ENCODE results near the gene IZUMO4. TPM values are rescaled to one million over a fixed set of nuclear protein-coding genes. Genes with fewer than 3 reads are reported as not detected.
"Not testable (repeated sequence)": the region's sequence is repeated elsewhere in the genome, so short reads cannot be mapped to it uniquely, and the experiment has no call there.

Gene IZUMO4
- polyA plus RNA-seq, 1 donor: 6.2 TPM

- DNase-seq: no peak
These were observed 27.1 kb downstream of the IZUMO4 start for GRCh38 chr19:2123682-2124387.

DNA sequence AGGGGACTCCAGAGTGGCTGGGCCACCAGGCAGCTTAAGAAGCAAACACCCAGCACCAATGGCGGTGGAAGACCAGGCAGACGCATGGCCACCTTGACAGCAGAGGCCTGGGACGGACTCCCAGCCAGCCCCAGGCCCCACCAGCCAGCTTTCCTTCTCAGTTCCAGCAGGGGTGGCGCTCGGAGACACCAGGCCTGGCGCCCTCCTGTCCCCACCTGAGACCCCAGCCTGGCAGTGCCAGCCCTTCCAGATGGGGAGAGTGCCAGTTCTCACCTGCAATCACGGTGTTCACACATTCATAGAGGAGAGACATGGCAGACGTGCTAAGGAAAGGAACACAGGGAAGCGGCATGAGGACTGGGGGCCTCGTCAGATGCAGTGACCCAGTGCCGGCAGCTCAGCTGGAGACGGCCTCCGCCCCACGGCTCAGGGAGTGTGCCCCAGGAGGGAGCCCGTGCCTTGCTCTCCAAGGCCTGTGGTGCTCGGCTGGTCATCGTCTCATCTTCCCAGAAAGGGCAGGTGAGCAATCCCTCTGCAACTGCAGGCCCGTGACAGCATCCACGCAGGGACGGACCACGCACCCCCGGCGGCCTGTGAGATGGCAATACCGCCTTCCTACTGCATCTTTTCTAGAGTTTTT, 30.3 kb downstream of the IZUMO4 start:
- DNase-seq: no peak

DNA sequence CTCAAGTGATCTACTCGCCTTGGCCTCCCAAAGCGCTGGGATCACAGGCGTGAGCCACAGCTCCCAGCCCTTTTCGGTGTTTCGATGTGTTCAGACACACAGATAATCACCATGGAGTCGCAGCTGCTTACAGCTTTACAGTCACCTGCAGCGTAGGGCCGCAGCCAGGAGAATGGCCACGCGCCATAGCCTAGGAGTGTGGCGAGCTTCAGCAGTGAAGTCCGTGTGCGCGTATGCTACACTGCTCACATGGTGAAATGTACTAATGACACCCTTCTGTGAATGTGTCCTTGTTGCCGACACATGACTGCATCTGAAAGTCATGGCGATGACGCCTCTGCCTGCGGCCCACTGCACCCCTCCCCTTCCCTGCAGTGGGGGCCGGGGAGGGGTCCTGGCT, 31.0 kb downstream of the IZUMO4 start:
- no peak for DNase-seq

DNA sequence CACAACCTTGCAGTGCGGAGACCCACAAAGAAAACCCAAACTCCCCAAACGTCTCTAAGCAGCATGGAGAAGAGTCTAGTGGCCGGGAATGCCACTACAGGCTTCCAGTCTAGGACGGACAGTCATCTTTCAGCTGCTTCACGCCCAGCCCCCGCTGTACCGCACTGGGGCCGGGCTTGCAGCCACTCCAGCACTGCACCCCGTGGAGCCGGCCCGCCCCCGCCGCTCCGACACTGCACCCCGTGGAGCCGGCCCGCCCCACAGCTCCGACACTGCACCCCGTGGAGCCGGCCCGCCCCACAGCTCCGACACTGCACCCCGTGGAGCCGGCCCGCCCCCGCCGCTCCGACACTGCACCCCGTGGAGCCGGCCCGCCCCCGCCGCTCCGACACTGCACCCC, 31.5 kb downstream of the IZUMO4 start:
- not testable (repeated sequence) for DNase-seq

DNA sequence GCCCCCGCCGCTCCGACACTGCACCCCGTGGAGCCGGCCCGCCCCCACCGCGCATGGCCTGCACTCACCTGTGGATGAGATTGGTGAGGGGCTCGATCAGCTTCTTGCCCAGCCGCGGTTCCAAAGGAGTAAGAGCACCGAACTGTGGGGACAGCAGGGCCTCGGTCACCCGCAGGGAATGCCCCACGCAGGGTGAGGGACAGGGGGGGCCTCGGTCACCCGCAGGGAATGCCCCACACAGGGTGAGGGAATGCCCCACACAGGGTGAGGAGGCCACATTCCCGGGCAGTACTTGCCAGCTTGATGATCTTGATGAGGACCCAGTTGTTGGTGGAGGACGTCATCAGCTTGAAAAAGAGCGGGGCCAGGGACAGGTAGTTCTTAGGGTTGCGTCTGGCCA, 32.3 kb downstream of the IZUMO4 start:
- no peak for DNase-seq

DNA sequence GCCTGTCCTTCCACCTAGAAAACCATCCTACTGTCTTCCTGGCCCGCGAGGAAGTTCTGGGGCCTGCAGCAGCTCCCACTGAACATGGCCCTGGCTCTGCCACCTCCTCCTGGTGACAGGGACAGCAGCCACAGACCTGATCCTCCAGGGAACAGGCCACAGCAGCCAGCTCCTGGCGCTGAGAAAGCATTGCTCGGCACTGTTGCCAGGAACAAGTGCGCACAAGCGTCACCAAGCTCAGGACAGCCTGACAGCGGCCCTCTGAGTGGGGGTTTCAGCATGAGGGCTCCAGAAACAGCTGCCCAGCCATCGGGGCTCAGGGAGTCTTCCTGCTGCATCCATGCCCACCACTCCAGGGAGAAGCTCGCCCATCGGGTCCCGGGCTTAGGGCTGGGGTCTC, 32.8 kb downstream of the IZUMO4 start:
- no peak for DNase-seq

DNA sequence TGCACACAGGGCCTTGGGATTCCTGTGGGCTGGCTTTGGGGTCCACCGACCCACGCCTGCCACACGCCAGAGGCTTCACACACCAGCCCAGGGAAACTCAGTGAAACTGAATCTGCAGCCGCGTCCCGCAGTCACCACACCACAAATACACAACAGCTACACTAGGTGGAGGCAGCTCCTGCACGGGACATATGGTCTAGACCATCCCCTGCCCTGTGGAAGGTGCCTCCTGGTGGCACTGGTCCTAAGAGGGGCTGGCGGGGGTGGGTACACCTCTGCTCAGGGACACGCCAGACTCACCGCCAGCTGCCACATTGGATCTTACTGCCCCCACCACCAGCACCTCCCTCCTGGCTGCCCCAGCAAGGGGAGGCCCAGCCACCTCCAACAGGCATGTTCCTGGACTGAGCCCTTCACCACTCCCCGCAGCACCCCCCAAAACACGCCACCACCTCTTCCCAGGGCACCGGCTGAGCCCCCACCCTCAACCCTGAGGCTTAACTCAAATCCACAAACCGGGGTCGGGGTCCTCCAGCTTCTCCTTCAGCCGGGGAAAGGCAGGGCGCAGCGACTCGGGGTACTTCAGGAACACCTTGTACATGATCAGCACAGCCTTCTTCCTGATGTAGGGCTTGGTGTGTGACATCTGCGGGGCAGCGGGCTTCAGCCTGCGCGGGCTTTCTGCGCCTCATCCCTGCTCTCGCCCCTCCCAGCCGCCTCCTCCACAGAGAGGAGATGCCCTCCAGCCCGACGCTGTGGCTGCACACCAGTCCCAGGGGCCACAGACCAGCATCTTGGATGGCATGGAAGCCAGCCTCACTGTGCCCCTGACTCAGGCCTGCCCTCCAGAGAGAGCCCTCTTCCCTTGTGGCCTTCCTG, 33.4 kb downstream of the IZUMO4 start:
- DNase-seq: no peak

DNA sequence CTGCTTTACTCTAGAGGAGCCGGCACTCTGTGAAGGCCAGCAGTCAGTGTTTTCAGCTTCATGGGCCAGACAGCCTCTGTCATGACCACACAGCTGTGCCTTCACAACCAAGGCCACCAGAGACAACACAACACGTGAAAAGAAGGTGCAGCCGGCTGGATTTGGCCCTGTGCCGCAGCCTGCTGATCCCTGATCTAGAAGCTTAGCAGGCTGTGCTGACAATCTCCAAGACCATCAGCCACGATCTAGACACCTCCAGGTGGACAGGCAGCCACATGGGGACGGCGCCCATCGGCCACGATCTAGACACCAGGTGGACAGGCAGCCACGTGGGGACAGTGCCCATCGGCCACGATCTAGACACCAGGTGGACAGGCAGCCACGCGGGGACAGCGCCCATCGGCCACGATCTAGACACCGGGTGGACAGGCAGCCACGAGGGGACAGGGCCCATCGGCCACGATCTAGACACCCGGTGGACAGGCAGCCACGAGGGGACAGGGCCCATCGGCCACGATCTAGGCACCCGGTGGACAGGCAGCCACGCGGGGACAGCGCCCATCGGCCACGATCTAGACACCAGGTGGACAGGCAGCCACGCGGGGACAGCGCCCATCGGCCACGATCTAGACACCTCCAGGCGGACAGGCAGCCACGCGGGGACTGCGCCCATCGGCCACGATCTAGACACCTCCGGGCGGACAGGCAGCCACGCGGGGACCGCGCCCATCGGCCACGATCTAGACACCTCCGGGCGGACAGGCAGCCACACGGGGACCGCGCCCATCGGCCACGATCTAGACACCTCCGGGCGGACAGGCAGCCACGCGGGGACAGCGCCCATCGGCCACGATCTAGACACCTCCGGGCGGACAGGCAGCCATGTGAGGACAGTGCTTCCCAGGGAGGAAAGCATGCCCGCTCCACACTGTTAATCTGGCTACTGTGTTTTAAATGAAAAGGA, 34.6 kb downstream of the IZUMO4 start:
- not testable (repeated sequence) for DNase-seq

- DNase-seq: no peak
These were observed 35.5 kb downstream of the IZUMO4 start for GRCh38 chr19:2132191-2132590.

GRCh38 chr19:2132731-2133490, 36.2 kb downstream of the IZUMO4 start:
- DNase-seq: no peak

GRCh38 chr19:2135474-2136402, 39.0 kb downstream of the IZUMO4 start:
- DNase-seq: no peak

GRCh38 chr19:2136796-2137195, 40.1 kb downstream of the IZUMO4 start:
- no peak for DNase-seq

DNA sequence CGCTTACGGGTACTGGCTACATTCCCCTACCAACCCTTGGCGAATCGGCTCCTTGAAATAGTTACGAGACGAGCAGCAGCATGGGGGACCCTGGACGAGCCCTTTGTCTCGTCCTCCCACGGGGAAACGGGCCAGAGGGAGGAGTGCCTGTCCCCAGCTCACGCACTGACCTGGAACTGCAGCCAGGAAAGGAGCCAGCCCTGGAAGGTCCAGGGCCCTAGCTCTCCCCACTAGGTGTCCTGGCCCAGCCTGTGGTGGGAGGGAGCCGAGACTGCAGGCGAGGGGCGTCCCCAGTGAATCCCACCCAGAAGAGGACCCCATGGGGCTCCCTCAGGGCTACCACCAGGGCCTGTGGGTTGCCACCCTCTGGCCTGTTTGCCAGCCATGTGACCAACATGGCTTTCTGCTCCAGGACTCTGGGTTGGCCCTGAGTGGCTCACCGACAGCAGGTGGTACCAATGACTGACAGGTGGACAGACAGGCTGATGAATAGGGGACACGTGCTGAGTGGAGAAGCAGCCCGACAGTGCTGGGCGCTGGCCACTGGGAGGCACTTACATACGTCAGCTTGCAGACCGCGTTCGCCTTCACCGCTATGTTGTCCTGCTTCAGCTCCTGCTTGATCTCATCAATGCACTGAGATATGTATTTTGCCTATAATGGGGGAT, 41.5 kb downstream of the IZUMO4 start:
- no peak for DNase-seq

DNA sequence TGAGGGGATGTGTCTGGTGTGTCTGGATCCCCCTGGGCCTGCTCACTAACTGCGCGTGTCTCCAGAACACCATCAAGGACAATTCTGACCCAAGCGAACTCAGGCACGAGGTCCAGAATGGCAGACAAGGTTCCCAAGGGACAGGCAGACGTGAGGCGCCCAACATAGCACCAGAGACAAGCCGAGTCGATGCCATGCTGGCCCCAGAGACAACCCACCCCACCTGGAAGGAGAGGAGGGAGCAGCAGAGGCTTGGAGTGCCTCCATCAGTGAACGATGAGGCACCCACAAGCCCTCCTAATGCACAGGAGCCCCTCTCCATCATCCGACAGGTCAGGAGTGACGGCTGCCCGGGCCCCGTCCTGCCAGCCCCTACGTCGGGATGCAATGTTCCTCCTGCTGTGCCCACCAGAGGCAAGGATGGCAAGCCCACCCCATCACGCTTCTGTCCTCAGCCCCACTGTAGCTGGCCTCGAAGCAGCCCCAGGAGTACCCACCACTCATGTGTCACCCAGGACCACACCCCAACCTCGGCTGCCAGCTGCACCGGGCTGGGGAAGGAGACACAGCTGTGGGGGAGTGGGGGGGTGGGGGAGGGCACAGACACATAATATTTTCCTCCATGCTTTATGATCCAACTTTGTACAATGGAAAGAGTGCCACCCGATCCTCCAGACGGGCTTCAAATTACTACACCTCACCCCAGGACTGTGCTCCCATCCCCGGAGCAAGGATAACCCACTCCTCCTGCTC, 42.8 kb downstream of the IZUMO4 start:
- no peak for DNase-seq

DNA sequence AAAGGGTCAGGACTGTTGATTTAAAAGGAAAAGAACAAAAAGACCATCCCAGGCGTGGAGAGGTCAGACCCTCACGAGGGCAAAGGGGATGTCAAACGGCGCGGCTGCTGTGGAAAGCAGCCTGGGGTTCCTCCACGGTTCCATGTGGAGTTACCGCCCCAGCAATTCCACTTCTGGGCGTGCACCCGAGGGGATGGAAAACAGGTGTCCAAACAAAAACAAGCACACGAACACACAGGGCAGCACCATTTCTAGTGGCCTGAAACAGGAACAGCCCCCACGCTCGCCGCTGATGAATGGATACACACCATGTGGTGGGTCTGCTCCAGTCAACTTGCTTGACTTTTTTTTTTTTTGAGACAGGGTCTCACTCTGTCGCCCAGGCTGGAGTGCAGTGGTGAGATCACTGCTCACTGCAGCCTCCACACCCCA, 43.4 kb downstream of the IZUMO4 start:
- no peak for DNase-seq

DNA sequence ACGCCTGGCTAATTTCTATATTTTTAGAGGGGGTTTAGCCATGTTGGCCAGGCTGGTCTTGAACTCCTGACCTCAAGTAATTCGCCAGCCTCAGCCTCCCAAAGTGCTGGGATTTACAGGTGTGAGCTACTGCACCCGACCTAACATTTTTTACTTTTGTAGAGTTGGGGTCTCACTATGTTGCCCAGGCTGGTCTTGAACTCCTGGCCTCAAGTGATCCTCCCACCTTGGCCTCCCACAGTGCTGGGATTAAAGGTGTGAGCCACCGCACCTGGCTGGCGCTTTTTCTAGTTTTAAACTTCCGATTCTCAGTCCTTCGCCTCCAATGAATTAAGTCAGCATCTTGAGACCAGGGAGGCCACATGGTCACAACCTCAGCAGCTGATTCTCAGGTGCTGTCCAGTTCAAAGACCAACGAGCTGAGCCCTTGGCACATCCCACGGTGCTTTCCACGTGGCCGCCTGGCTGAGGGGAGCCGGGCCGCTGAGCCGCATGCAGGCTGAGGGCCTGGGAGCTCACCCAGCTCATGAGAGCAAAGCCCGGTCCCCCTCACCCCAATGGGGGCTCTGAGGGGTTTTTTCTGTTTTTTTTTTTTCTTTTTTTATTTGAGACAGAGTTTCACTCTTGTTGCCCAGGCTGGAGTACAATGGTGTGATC, 45.6 kb downstream of the IZUMO4 start:
- no peak for DNase-seq

- no peak for DNase-seq
These were observed 47.5 kb downstream of the IZUMO4 start for GRCh38 chr19:2144190-2144589.

- no peak for DNase-seq
These were observed 49.1 kb downstream of the IZUMO4 start for GRCh38 chr19:2145831-2146241.

Measured in left kidney (tissue), 2 donors.